ENCODE results near the gene LBHD1. TPM values are rescaled to one million over a fixed set of nuclear protein-coding genes. Genes with fewer than 3 reads are reported as not detected.
"Not testable (repeated sequence)": the region's sequence is repeated elsewhere in the genome, so short reads cannot be mapped to it uniquely, and the experiment has no call there.

LBHD1 gene
- total RNA-seq, 1 donor from 2014 or later: 1.7 TPM

- no peak for ATAC-seq
- intact Hi-C loops (cut with micrococcal nuclease): no loop called here
- no peak for DNase-seq
Observed at GRCh38 chr11:62702246-62702645, 30.2 kb upstream of the LBHD1 start.

DNA sequence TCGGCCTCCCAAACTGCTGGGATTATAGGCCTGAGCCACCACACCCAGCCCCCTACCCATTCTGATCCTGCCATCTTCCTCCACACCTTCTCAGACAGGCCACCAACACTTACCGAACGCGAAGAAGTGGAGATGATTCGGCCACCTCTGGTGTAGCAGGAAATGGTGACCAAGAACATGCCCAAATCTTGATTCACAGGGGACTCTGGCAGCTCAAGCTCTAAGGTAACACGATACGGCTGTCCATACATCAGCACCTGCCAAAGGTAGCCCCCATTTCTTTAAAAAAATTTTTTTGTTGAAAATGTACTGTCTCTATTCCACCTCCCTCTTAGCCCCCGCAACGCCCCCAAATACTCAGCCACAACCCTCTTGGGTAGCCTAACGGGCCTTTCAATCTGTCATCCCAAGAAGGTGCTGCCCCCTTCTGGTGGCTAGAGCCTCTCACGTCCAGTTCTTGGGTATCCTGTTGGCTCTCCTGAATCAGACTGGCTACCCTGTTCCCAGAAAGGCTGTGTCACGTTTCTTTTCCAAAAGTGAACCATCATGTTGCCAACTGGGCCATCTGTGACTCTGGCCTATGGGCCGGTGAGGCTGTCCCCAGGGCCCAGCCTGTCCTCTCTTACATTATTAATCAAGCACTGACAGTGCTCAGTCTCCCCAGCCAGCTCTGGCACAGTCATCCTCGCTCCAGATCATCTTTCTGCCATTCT is 22.5 kb upstream of the LBHD1 start:
- intact Hi-C loops (cut with micrococcal nuclease): no loop called here
- ATAC-seq (peak; percentile 80), DNase-seq (peak; percentile 83)

DNA sequence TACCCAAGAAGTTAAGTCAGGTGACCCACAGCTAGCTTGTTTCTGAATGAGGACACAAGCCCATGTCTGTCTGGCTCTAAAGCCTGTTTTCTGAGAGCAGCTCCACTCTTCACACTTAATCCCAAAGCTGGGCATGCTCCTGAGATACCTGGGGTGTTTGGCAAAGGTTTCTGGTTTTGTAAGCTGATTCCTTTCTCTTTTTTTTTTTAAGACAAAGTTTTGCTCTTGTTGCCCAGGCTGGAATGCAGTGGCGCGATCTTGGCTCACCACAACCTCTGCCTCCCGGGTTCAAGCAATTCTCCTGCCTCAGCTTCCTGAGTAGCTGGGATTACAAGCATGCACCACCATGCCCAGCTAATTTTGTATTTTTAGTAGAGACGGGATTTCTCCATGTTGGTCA is 21.6 kb upstream of the LBHD1 start:
- ATAC-seq; DNase-seq; intact Hi-C loops (cut with micrococcal nuclease): not testable (repeated sequence)

DNA sequence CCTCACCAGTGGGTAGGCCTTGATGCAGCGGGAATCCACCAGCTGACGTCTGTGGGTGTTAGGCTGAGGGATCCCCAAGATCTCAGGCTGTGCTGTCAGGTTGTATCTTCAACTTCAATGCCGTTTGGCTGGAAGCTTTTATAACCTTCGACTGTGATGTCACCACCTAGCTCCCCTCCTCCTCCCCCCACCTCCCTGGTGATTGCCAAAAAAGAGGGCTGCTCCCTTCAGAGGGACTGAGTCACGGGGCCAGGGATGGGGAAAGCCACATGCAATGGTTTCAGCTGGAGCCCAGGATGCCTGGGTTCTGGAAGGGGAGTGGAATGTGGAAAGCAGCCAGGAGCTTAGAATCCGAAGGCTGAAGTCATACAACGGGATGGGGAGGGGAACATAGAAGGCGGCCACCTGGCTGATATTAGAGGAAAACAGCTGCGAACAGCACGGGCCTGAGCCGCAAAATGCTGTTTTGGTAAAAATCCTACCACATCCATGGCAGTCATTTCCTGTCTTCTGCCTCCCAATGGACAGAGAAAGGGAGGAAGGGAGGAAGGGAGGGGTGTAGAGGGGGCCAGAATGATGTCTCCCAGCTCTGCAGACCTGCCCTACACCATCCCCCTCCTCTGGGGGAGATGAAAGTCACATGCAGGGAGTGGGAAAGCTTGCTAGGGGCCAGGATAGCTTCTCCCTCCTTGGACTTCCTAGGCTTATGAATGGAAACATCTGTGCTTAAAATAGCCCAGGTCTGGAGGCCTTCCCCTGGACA is 17.5 kb upstream of the LBHD1 start, which contains the start of gene LRRN4CL:
TSS of gene LRRN4CL (minus strand) at position 110 of the 763 bp plus-strand sequence. CDS start 1,022 bp downstream, outside the sequence.
- ATAC-seq (peak; percentile 89), DNase-seq (peak; percentile 81)
- intact Hi-C loops (cut with micrococcal nuclease): no loop called here

- intact Hi-C loops (cut with micrococcal nuclease): no loop called here
- DNase-seq (no peak), ATAC-seq (no peak)
Observed at GRCh38 chr11:62688491-62688890, 16.4 kb upstream of the LBHD1 start.

- peak; percentile 30 for ATAC-seq
- intact Hi-C loops (cut with micrococcal nuclease): no loop called here
- DNase-seq: peak; percentile 55
Observed at GRCh38 chr11:62687508-62688396, 15.7 kb upstream of the LBHD1 start.

GRCh38 chr11:62682518-62682917 is 10.5 kb upstream of the LBHD1 start:
- DNase-seq: no peak
- no peak for ATAC-seq
- intact Hi-C loops (cut with micrococcal nuclease): no loop called here

DNA sequence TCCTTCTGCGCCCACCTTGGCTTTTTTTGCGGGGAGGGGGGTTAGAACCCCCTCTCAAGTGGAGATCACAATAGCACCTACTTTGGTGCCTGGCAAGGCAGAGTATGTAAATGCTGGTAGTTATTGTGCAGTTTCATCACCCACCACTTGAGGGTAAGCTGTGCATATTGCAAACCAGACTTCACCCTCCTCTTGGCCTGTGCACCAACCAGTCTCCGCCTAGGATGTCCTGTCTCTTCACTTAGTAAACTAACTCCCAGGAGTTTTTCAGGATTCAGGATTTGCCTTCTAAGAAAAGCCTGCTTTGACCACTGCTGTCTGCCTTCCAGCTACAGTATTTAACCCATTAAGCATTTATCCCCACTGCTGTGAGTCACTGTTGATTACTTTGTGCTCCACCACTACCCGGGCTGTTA is 8.8 kb upstream of the LBHD1 start:
- intact Hi-C loops (cut with micrococcal nuclease): no loop called here
- no peak for DNase-seq
- peak; percentile 67 for ATAC-seq

GRCh38 chr11:62678770-62679696 is 7.0 kb upstream of the LBHD1 start, which contains the start of gene UBXN1:
Gene UBXN1, minus strand, starts transcription at chr11:62679073. Its CDS starts 150 bp downstream, at chr11:62678923.
- ATAC-seq (peak; percentile 88), DNase-seq (peak; percentile 93)
- intact Hi-C loops (cut with micrococcal nuclease): no loop called here

- DNase-seq (no peak), ATAC-seq (no peak)
- intact Hi-C loops (cut with micrococcal nuclease): no loop called here
Observed at GRCh38 chr11:62678433-62678769, 6.3 kb upstream of the LBHD1 start.

DNA sequence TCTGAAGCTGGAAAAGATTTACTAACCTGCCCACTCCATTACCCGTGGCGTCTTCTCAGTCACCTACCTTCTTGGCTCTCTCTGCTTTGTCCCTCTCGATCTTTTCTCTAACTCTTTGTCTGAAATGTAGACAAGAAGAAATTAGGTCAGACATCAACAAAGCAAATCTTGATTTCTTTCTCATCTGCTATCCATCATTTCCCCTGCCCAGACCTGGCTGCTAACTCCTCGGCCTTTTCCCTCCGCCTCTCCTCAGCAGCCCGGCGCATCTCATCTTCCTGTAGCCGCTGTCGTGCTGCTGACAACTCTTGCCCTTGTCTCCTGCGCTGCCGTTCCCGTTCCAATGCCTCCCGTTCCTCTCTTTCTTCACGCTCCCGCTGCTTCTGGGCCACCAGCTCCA is 5.6 kb upstream of the LBHD1 start:
- ATAC-seq (no peak), DNase-seq (no peak)
- intact Hi-C loops (cut with micrococcal nuclease): no loop called here

GRCh38 chr11:62677156-62677555 is 5.1 kb upstream of the LBHD1 start:
- intact Hi-C loops (cut with micrococcal nuclease): no loop called here
- DNase-seq (no peak), ATAC-seq (no peak)

DNA sequence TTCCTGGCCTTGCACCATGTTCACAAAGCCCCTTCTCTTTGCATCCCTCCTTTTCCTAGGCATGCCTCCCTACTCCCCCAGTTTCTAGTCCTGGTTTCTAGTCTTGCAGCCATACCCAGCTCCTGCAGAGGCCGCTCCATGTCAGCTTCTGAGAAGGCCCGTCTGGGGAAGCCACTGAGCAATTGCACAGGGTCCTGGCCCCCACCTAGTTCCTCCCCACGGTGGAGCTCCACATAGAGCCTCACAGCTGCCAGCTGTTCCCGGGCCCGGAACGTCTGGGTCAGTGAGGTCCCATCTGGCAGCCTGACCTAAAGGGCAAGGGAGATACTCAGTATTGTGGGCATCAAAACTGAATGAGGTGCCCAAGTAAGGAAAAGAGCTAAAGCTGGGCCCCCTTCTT is 4.6 kb upstream of the LBHD1 start:
- ATAC-seq: no peak
- intact Hi-C loops (cut with micrococcal nuclease): no loop called here
- DNase-seq: no peak

DNA sequence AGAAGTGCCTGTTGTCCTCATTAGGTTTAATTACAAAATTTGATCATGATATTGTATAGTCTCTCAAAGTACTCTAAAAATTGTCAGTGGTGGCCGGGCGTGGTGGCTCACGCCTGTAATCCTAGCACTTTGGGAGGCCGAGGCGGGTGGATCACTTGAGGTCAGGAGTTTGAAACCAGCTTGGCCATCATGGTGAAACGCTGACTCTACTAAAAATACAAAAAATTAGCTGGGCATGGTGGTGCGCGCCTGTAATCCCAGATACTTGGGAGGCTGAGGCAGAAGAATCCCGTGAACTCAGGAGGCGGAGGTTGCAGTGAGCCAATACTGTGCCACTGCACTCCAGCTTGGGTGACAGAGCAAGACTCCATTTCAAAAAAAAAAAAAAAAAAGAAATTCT is 3.3 kb upstream of the LBHD1 start:
- DNase-seq; ATAC-seq; intact Hi-C loops (cut with micrococcal nuclease): not testable (repeated sequence)

GRCh38 chr11:62673196-62673525 is 1.1 kb upstream of the LBHD1 start:
- DNase-seq (no peak), ATAC-seq (no peak)
- intact Hi-C loops (cut with micrococcal nuclease): no loop called here

- peak; percentile 38 for ATAC-seq
- intact Hi-C loops (cut with micrococcal nuclease): no loop called here
- DNase-seq: no peak
Observed at GRCh38 chr11:62671236-62671607, 845 bp downstream of the LBHD1 start.

DNA sequence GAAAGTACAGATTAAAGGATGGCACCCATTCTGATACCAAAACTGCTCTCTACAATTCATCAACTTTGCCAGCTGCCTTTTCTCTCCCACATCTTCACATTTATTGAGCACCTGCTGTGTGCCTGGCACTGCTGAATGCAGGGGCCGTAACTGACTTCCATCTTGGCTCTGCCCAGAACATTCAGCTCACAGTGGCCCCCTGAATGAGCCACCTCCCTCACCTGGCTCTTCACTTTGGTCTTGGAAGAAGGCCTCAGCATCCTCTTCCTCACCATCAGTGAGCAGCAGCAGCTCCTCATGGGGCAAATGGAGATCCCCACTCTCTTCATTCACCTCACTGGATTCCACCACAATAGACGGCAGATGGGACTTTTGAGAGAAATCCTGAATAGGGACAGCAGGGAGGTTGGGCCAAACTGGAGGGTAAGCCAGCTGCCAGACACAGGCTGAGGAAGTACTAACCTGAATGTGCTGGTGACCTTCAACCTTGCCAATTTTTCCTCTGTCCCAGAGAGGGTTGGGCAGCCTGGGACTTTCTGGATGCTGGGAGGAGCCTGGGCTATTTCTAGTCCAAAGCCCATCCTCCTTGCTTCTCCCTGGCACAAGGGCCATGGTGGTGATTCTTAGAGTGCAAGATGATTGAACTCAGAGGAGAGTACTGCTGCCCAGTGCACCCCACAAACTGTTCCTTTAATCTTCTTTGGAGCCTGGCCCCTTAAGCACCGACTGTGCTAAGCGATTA is 2.5 kb downstream of the LBHD1 start:
- no peak for ATAC-seq
- DNase-seq: no peak
- intact Hi-C loops (cut with micrococcal nuclease): no loop called here

- no peak for DNase-seq
- no peak for ATAC-seq
- intact Hi-C loops (cut with micrococcal nuclease): no loop called here
Observed at GRCh38 chr11:62667460-62667859, 4.6 kb downstream of the LBHD1 start.

Data from left ventricle myocardium superior (tissue), 1 donor.